Endothelial cell of umbilical vein (primary cell): ENCODE results near the gene OR6P1.

Experiments
- POLR2A ChIP-seq: IDR thresholded peaks from 2 replicates; pipeline ENCODE4 v1.6.1; 2012; ENCODE audit warnings: low read depth, mild to moderate bottlenecking, control low read depth, low read length
- TF ChIP-seq, protein P1 (sequence below), 2 donors: IDR thresholded peaks; 1 replicate in 1 of 2; 2 replicates in 1 of 2; pipeline ENCODE4 v1.5.1; 2011; ENCODE audit warnings: low read length in 2 of 2, mild to moderate bottlenecking in 2 of 2, moderate library complexity in 2 of 2, control low read depth in 1 of 2, inconsistent platforms in 1 of 2, low read depth in 1 of 2; ENCODE audit not compliant: insufficient read depth in 1 of 2; ENCODE audit errors: extremely low read depth in 1 of 2

DNA sequence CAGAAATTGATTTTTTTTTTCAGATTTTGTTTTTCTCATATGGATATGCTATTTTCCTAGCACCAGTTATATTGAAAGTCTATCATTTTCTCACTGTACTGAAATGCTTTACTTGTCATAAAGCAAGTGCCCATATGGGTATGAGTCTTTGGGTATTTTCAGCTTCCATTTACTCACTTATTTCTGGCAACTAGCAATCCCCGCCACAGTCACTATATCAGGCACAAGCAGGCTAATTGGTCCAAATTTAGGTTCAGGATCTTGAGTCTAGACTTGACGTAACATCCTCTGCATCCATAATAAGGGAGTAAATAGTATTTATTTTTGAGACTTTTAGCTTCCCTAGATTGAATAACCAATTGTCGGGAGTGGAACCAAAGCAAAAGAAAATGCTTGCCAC is 7.2 kb upstream of the OR6P1 start:
- TF ChIP-seq, protein P1, sequence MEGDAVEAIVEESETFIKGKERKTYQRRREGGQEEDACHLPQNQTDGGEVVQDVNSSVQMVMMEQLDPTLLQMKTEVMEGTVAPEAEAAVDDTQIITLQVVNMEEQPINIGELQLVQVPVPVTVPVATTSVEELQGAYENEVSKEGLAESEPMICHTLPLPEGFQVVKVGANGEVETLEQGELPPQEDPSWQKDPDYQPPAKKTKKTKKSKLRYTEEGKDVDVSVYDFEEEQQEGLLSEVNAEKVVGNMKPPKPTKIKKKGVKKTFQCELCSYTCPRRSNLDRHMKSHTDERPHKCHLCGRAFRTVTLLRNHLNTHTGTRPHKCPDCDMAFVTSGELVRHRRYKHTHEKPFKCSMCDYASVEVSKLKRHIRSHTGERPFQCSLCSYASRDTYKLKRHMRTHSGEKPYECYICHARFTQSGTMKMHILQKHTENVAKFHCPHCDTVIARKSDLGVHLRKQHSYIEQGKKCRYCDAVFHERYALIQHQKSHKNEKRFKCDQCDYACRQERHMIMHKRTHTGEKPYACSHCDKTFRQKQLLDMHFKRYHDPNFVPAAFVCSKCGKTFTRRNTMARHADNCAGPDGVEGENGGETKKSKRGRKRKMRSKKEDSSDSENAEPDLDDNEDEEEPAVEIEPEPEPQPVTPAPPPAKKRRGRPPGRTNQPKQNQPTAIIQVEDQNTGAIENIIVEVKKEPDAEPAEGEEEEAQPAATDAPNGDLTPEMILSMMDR (IDR thresholded peaks at IDR 0.05; ENCODE audit: extremely low read depth in 1 of 2, insufficient read depth in 1 of 2, low read depth in 1 of 2, low read length in 2 of 2) = no peak
- no peak for TF ChIP-seq POLR2A
